ENCODE measurements around the gene TPST2. TPM values are rescaled to one million over a fixed set of nuclear protein-coding genes. Genes with fewer than 3 reads are reported as not detected.

Gene TPST2
- total and polyA plus RNA-seq, 9 of the 15 experiments (the other 6 are each of a cell fraction or from before 2014, with no cell fraction given) = 14.2 to 123 (median 60.1) TPM

- H3K27me3 ChIP-seq (ENCODE audit: control insufficient read depth in 2 of 2, insufficient read depth in 2 of 2, low read length in 2 of 2) = no peaks in the 10 kb centered on the region
- ChIA-PET CTCF (ENCODE audit: low intra/inter-chr PET ratio) (no interaction called here), POLR2A (no interaction called here)
- no peaks in the 10 kb centered on the region for H3K36me3 ChIP-seq (ENCODE audit: control insufficient read depth, insufficient read depth, low read length)
- 18% methylated on average over 7 of the region's 8 CpGs for WGBS (ENCODE audit: insufficient coverage, low coverage, missing lambda C conversion rate)
- H3K4me1 ChIP-seq (replicated peaks in 1 of 2; ENCODE audit: control insufficient read depth in 2 of 2, insufficient read depth in 2 of 2, low read length in 2 of 2) = peaks cover 45 to 48% of the 10 kb centered on the region in 2 experiments
- peak overlapping the region; percentile 83 for H2AFZ ChIP-seq (ENCODE audit: low read depth, low read length)
- H3K9me1 ChIP-seq (ENCODE audit: control insufficient read depth, insufficient read depth, low read length) = no peaks in the 10 kb centered on the region
- ATAC-seq (peak; percentile 8; the same call in 1 of the 3 replicates), DNase-seq (ENCODE audit: extremely low read depth in 1 of 4, low spot score in 3 of 4) (no peak), FAIRE-seq (peak; percentile 60)
- in situ Hi-C loops (cut with MboI) (no loop called here), intact Hi-C loops (cut with micrococcal nuclease) (no loop called here)
- no peaks in the 10 kb centered on the region for H4K20me1 ChIP-seq (replicated peaks; ENCODE audit: control insufficient read depth, insufficient read depth, low read length)
- BruUV-seq (replicated peaks) = no TSS peak
- H3K79me2 ChIP-seq (ENCODE audit: control insufficient read depth, insufficient read depth, low read length) = no peaks in the 10 kb centered on the region
- H3K4me3 ChIP-seq = no peak overlapping the region
- H3K4me2 ChIP-seq (ENCODE audit: insufficient read depth, low read length) = peak overlapping the region; percentile 57; the same call in 1 of the 2 replicates
- H3K9me3 ChIP-seq (replicated peaks; ENCODE audit: control insufficient read depth, insufficient read depth, low read depth, low read length) = no peaks in the 10 kb centered on the region
- H3K27ac ChIP-seq (ENCODE audit: extremely low read depth, low read depth, low read length) = peak overlapping the region; percentile 75
- peak overlapping the region; percentile 59 to 84; a peak in 2 of 4 replicates for H3K9ac ChIP-seq (ENCODE audit: insufficient read depth in 1 of 2, low read depth in 2 of 2, low read length in 2 of 2)
- TF ChIP-seq NELFE (IDR thresholded peaks at IDR 0.05; ENCODE audit: insufficient read depth, insufficient read length) = no peak
- TF ChIP-seq GATAD2A (IDR thresholded peaks at IDR 0.05) = no peak
- TF ChIP-seq HDAC1 (IDR thresholded peaks at IDR 0.05) = peak in 1 of 2 experiments; percentile 67; a peak in 1 of 4 replicates
- TF ChIP-seq TEAD1 (CRISPR knock-in tag; IDR thresholded peaks at IDR 0.05) = no peak
- no peak for TF ChIP-seq MLX (CRISPR knock-in tag; conservative IDR thresholded peaks at IDR 0.05)
- no peak for TF ChIP-seq CEBPG (CRISPR knock-in tag; IDR thresholded peaks at IDR 0.05)
- no peak for TF ChIP-seq CEBPG (tag; conservative IDR thresholded peaks at IDR 0.05 in 1 of 2, IDR thresholded peaks at IDR 0.05 in 1 of 2)
- TF ChIP-seq THRB (CRISPR knock-in tag; conservative IDR thresholded peaks at IDR 0.05) = no peak
- TF ChIP-seq CEBPB (tag; IDR thresholded peaks at IDR 0.05) = no peak
- no peak for TF ChIP-seq U2AF1 (optimal IDR thresholded peaks at IDR 0.05; ENCODE audit: low read depth, low read length)
- TF ChIP-seq ATF1 (CRISPR knock-in tag; IDR thresholded peaks at IDR 0.05) = no peak
- TF ChIP-seq ATF1 (tag; IDR thresholded peaks at IDR 0.05) = no peak
- peak; percentile 99 for TF ChIP-seq ESRRA (IDR thresholded peaks at IDR 0.05; ENCODE audit: borderline replicate concordance, low read depth)
- peak; percentile 45 for TF ChIP-seq BRD9 (IDR thresholded peaks at IDR 0.05; ENCODE audit: low read depth, partially characterized antibody)
- no peak for TF ChIP-seq AFF1 (IDR thresholded peaks at IDR 0.05; ENCODE audit: low read depth in 1 of 2, partially characterized antibody in 2 of 2)
- no peak for TF ChIP-seq TAF15 (IDR thresholded peaks at IDR 0.05; ENCODE audit: low read depth, low read length)
- TF ChIP-seq SRSF3 (IDR thresholded peaks at IDR 0.05; ENCODE audit: insufficient read depth, low read length) = no peak
- TF ChIP-seq IRF2 (CRISPR knock-in tag; IDR thresholded peaks at IDR 0.05) = no peak
- peak; percentile 98 for TF ChIP-seq RBM25 (IDR thresholded peaks at IDR 0.05; ENCODE audit: low read depth, low read length, severe bottlenecking)
Observed at GRCh38 chr22:26618455-26618854, 28.5 kb upstream of the TPST2 start.
